HT-29 (cell line): Measurements from ENCODE around the gene SULF2. TPM values are rescaled to one million over a fixed set of nuclear protein-coding genes. Genes with fewer than 3 reads are reported as not detected.

Experiments used
- small RNA-seq: library from RNA; depleted of rRNA; stranded (forward); fragments of <200 nt; gene quantifications from one replicate; pipeline ENCODE3, GENCODE V24; 2014
- total RNA-seq: library from RNA; depleted of rRNA; stranded (reverse); fragments of >200 nt; shearing (Covaris generic); gene quantifications from 2 replicates; pipeline ENCODE4 v1.2.3, GENCODE V29; 2014

SULF2 gene
- total RNA-seq, 1 experiment from 2014 or later: 147 TPM

Small RNA genes lying within 50 kb of the gene (small RNA-seq; reads per million reads assigned to genes)
- gene RNU7-173P: not detected
